ENCODE measurements around the gene UST. TPM values are rescaled to one million over a fixed set of nuclear protein-coding genes. Genes with fewer than 3 reads are reported as not detected.
"Not testable (repeated sequence)": the region's sequence is repeated elsewhere in the genome, so short reads cannot be mapped to it uniquely, and the experiment has no call there.

Gene UST
- total RNA-seq, 1 donor from 2014 or later = 2.1 TPM

DNA sequence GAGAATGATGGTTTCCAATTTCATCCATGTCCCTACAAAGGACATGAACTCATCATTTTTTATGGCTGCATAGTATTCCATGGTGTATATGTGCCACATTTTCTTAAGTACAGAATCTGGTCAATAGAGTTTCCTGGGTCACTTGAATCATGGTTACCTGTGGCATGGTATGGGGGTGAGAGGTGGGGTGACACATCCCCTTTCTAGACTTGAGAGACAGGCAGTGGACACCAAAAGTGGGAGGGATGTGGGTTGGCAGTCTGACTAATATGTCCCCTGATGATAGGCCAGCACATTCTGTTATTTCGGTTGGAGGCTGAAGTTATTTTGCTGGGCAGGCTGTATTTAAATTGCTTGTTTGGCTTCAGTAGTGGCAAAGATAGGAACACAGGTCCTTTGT lies 78.1 kb downstream of the UST start:
- DNase-seq (ENCODE audit: low spot score) = no peak
- intact Hi-C loops (cut with DNase I) = no loop called here

DNA sequence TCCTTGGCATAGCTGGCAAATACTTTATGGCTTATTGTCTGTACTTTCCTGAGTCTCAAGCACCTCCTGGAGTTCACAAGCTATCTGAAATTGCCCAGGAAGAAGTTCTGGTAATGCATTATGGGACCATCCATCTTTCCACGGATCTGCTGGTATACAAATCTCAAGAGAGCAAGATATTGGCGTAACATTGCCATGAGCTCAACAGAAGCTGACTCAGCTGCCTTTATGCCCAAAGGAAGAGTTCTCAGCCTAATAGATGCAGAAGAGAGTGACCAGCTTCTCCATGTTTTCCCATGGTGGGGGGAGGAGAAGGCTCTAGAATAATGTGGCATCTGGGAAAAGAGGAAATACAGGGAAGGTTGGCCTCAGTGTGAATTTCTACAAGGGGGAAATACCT lies 78.7 kb downstream of the UST start:
- intact Hi-C loops (cut with DNase I) = no loop called here

GRCh38 chr6:148827416-148828045 lies 80.7 kb downstream of the UST start:
- intact Hi-C loops (cut with DNase I) = no loop called here
- DNase-seq (ENCODE audit: low spot score) = no peak

More for the DNA sequence above, 78.7 kb downstream of the UST start:
- DNase-seq (ENCODE audit: low spot score) = no peak

- DNase-seq (ENCODE audit: low spot score) = no peak
- intact Hi-C loops (cut with DNase I) = no loop called here
These were observed 81.2 kb downstream of the UST start for GRCh38 chr6:148828047-148828446.

DNA sequence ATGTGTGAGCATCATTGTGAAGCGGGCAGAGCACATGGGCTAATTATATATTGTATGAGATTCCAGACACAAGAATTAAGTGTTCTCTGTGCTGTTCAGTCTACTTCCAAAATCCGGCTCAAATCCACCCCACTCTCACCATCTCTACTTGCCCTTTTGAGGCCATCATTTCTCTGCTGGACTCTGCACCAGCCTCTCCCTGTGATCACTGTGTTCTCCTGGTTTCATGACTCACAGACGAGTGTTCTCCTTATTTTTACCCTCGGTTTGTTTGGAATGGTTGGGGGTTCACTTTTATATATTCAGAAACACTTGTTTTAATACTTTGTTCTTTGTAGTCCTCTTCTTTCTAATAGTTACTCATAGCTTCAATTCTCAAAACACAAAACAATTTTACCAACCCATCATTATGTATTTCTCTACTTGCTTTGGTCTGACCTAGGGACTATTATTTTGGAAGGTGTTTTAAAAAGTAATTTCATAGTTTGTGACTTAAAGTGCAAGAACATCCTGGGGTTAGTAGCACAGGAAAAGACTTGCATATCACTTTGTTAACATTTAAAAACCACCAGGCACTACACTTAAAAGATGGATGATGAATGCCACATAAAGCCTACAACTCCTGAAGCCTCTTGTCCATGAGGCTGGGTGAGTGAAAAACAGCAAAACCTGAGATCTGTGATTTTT lies 82.7 kb downstream of the UST start:
- intact Hi-C loops (cut with DNase I) = no loop called here
- no peak for DNase-seq (ENCODE audit: low spot score)

- DNase-seq (ENCODE audit: low spot score) = no peak
- intact Hi-C loops (cut with DNase I) = no loop called here
These were observed 83.8 kb downstream of the UST start for GRCh38 chr6:148830614-148831013.

DNA sequence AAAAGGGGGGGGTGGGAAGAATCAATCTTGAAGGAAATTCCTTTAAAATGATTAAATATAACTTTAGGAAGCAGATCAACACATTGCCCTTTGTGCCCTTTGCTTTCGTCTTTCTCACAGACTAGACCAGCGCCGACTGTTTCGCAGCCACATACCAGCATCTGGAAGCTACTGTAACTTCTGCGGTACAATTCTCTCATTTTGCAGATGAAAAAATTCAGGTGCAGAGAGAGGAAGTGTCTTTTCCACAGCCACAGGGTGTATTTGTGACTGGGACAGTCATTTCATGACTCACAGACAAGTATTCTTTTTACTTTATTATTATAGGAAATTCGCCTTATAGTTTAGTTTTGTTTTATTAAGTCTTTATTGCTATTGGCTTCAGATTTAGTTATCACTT lies 84.2 kb downstream of the UST start:
- no peak for DNase-seq (ENCODE audit: low spot score)
- intact Hi-C loops (cut with DNase I) = no loop called here

GRCh38 chr6:148831531-148831930 lies 84.7 kb downstream of the UST start:
- intact Hi-C loops (cut with DNase I) = no loop called here

DNA sequence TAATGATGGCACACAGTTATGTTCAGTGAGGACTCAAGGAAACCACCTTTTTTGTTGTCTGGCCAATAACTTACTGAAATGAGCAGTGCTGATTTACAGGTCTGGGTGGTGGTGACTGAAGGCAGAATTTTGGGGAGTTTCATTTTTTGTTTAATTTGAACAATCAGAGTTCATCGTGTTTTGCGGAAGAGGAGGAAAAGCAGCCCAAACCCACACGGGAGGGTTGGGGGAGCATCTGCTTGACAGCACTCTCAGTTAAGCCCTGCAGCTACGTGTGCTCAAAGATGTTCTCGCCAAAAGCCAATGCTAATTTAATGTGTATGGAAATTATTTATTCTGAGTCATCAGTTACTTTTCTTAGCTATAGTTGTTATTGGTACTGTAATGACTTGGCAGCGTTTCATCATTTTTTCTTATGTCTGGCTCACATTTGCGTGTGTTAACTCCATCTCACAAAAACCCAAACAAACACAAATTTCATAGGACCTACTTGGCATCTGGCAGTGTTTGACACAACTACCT lies 89.2 kb downstream of the UST start:
- no peak for DNase-seq (ENCODE audit: low spot score)
- intact Hi-C loops (cut with DNase I) = no loop called here

More at GRCh38 chr6:148831531-148831930, 84.7 kb downstream of the UST start:
- no peak for DNase-seq (ENCODE audit: low spot score)

- no peak for DNase-seq (ENCODE audit: low spot score)
These were observed 89.9 kb downstream of the UST start for GRCh38 chr6:148836751-148837150.

GRCh38 chr6:148837941-148838340 lies 91.1 kb downstream of the UST start:
- no peak for DNase-seq (ENCODE audit: low spot score)
- intact Hi-C loops (cut with DNase I) = no loop called here

More at GRCh38 chr6:148836751-148837150, 89.9 kb downstream of the UST start:
- intact Hi-C loops (cut with DNase I) = no loop called here

DNA sequence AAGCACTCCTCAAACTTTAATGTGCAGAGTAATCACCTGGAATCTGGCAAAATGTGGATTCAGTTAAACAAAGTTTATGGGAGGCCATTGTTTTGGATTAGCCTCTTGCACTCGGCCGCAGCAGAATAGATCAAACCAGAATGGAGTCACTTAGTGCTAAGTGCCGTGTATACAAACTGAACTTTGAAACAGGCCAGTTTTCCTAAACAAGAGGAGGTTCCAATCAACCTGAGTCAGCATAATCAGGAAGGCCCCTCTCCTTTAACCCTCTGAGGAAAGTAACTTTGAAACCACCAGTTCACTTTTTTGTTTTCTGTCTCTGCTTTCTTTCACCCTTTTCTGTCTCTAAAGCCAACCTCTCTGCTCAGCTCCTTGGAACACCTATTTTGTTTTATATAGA lies 92.2 kb downstream of the UST start:
- intact Hi-C loops (cut with DNase I) = no loop called here
- no peak for DNase-seq (ENCODE audit: low spot score)

- intact Hi-C loops (cut with DNase I) = no loop called here
- DNase-seq (ENCODE audit: low spot score) = no peak
These were observed 93.4 kb downstream of the UST start for GRCh38 chr6:148840256-148840655.

DNA sequence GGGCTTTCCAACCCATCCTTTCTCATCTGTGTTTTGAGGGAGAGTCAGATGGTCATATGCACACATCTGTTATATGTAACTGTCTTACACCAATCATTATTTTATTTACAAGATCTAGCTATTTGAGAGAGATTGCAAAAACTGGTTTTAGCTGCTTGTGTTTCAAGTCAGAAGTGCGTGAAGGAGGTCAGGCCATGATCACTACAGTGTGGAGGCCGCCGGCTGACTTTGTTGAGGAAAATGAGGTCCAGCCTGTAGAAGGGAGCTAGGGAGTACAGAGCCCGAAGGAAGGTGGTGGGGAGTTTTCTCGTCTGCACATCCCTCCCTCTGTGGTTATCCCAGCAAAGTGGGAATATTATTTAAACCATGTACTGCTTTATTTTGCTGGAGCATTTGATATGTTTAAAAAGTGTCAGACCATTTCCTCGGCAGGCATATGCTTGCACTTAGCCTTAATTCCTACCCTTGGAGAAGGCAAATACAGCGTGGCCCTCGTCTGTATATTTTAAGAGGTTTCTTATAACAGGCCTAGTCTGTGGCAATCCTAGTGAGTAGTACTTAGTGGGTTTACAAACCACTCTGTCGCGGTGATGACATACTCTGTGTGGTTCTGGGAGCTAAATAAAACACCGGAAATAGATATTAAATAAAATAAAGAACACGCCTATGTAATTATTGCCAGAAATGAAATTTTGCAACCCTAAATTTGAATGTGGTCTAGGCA lies 95.6 kb downstream of the UST start:
- intact Hi-C loops (cut with DNase I) = no loop called here
- no peak for DNase-seq (ENCODE audit: low spot score)

GRCh38 chr6:148845464-148845863 lies 98.6 kb downstream of the UST start:
- DNase-seq (ENCODE audit: low spot score) = no peak
- intact Hi-C loops (cut with DNase I) = no loop called here

GRCh38 chr6:148846778-148847761 lies 100.2 kb downstream of the UST start:
- intact Hi-C loops (cut with DNase I) = no loop called here
- no peak for DNase-seq (ENCODE audit: low spot score)

- DNase-seq (ENCODE audit: low spot score) = no peak
- intact Hi-C loops (cut with DNase I) = no loop called here
These were observed 102.1 kb downstream of the UST start for GRCh38 chr6:148848915-148849314.

- intact Hi-C loops (cut with DNase I); DNase-seq (ENCODE audit: low spot score): not testable (repeated sequence)
These were observed 102.6 kb downstream of the UST start for GRCh38 chr6:148849449-148849848.

DNA sequence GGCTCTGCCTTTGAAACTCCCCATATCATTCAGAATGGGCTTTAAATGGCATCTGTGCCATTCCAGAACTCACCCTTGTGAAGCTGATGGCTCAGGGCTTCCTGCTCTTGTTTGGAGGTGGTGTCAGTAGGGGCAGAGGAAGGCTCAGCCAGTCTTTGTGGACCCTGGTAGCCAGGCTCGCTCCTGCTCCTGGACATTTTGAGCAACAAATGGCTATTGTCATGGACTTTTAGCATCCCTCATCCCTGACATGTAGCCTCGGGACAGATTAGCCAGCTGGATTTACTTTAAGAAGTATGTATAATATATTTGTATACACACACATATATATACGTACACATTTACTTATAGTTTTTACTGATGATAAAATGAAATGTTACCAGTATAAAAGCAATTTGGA lies 104.1 kb downstream of the UST start:
- intact Hi-C loops (cut with DNase I) = no loop called here
- no peak for DNase-seq (ENCODE audit: low spot score)

Measured in cardiac septum (tissue), 1 donor.